HEK293 (cell line): ENCODE measurements around the gene ITGA8.

Source experiments
- CTCF ChIP-seq: fragments of 450-650 bp; formaldehyde crosslinking; IDR thresholded peaks from 2 replicates; pipeline ENCODE4 v1.5.1; 2016; ENCODE audit warnings: missing biosample characterization, missing genetic modification characterization
- KLF1 ChIP-seq: fragments of 450-650 bp; formaldehyde crosslinking; IDR thresholded peaks from 2 replicates; pipeline ENCODE4 v1.5.1; 2016; ENCODE audit warnings: missing biosample characterization, missing genetic modification characterization
- PRDM1 ChIP-seq: fragments of 450-650 bp; formaldehyde crosslinking; IDR thresholded peaks from 2 replicates; pipeline ENCODE4; 2016; ENCODE audit warnings: missing biosample characterization, missing genetic modification characterization
- ZBTB10 ChIP-seq: fragments of 450-650 bp; formaldehyde crosslinking; IDR thresholded peaks from 2 replicates; pipeline ENCODE4 v1.5.1; 2016; ENCODE audit warnings: missing biosample characterization, missing genetic modification characterization
- ZNF140 ChIP-seq: fragments of 450-650 bp; formaldehyde crosslinking; IDR thresholded peaks from 2 replicates; pipeline ENCODE4 v1.5.1; 2016; ENCODE audit warnings: missing biosample characterization, missing genetic modification characterization
- TF ChIP-seq, protein P1 (sequence below): fragments of 450-650 bp; formaldehyde crosslinking; IDR thresholded peaks from 2 replicates; pipeline ENCODE4 v1.5.1; 2016; ENCODE audit warnings: missing biosample characterization, missing genetic modification characterization
- TF ChIP-seq, protein P2 (sequence below): fragments of 450-650 bp; formaldehyde crosslinking; conservative IDR thresholded peaks from 2 replicates; pipeline ENCODE4 v1.5.1; 2016; ENCODE audit warnings: low read depth, missing biosample characterization, missing genetic modification characterization

DNA sequence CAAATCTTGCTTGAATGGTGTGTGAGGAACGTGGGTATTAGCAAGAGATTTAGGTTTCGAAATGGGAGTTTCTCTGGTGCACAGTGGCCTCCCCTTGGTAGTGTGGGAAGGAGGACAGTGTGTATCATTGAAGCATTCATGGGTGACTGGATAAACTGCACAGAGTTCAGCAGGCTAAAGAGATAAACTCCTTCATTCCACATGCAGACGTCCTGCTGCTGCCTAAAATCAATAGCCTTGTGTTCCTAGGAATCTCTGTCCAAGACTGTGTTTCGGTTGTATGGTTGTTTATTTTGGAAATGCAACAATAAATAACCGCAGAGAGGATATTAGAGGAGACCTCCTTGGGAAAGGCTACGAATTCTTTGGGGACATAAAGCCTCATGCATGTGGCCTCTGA, 247.7 kb downstream of the ITGA8 start:
- TF ChIP-seq CTCF (tag by site-specific recombination) (no peak), KLF1 (tag by site-specific recombination) (no peak), ZNF140 (no peak), ZBTB10 (tag by site-specific recombination) (no peak), PRDM1 (tag by site-specific recombination) (no peak)
- TF ChIP-seq, protein P1, sequence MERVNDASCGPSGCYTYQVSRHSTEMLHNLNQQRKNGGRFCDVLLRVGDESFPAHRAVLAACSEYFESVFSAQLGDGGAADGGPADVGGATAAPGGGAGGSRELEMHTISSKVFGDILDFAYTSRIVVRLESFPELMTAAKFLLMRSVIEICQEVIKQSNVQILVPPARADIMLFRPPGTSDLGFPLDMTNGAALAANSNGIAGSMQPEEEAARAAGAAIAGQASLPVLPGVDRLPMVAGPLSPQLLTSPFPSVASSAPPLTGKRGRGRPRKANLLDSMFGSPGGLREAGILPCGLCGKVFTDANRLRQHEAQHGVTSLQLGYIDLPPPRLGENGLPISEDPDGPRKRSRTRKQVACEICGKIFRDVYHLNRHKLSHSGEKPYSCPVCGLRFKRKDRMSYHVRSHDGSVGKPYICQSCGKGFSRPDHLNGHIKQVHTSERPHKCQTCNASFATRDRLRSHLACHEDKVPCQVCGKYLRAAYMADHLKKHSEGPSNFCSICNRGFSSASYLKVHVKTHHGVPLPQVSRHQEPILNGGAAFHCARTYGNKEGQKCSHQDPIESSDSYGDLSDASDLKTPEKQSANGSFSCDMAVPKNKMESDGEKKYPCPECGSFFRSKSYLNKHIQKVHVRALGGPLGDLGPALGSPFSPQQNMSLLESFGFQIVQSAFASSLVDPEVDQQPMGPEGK (tag by site-specific recombination) = no peak
- TF ChIP-seq, protein P2, sequence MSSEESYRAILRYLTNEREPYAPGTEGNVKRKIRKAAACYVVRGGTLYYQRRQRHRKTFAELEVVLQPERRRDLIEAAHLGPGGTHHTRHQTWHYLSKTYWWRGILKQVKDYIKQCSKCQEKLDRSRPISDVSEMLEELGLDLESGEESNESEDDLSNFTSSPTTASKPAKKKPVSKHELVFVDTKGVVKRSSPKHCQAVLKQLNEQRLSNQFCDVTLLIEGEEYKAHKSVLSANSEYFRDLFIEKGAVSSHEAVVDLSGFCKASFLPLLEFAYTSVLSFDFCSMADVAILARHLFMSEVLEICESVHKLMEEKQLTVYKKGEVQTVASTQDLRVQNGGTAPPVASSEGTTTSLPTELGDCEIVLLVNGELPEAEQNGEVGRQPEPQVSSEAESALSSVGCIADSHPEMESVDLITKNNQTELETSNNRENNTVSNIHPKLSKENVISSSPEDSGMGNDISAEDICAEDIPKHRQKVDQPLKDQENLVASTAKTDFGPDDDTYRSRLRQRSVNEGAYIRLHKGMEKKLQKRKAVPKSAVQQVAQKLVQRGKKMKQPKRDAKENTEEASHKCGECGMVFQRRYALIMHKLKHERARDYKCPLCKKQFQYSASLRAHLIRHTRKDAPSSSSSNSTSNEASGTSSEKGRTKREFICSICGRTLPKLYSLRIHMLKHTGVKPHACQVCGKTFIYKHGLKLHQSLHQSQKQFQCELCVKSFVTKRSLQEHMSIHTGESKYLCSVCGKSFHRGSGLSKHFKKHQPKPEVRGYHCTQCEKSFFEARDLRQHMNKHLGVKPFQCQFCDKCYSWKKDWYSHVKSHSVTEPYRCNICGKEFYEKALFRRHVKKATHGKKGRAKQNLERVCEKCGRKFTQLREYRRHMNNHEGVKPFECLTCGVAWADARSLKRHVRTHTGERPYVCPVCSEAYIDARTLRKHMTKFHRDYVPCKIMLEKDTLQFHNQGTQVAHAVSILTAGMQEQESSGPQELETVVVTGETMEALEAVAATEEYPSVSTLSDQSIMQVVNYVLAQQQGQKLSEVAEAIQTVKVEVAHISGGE = no peak
